Liver (tissue), 3 donors: ENCODE results near the gene EIF4B.

Experiments
- EGR1 ChIP-seq, 2 donors: IDR thresholded peaks; 2 replicates each; pipeline ENCODE4 v1.6.1; 2016 to 2018; ENCODE audit warnings: antibody characterized with exemption in 2 of 2, low read depth in 2 of 2
- HNF4G ChIP-seq: IDR thresholded peaks from 2 replicates; pipeline ENCODE4 v1.6.1; 2016; ENCODE audit warnings: antibody characterized with exemption
- JUND ChIP-seq, 2 donors: IDR thresholded peaks; 2 replicates each; pipeline ENCODE4 v1.6.1; 2016; ENCODE audit warnings: antibody characterized with exemption in 2 of 2
- RAD21 ChIP-seq, 2 donors: IDR thresholded peaks; 2 replicates each; pipeline ENCODE4 v1.6.1; 2016; ENCODE audit warnings: antibody characterized with exemption in 2 of 2, mild to moderate bottlenecking in 2 of 2
- REST ChIP-seq: IDR thresholded peaks from 2 replicates; pipeline ENCODE4 v1.6.1; 2016; ENCODE audit warnings: antibody characterized with exemption, mild to moderate bottlenecking
- SP1 ChIP-seq: IDR thresholded peaks from 2 replicates; pipeline ENCODE4 v1.6.1; 2018; ENCODE audit warnings: antibody characterized with exemption, mild to moderate bottlenecking
- TAF1 ChIP-seq: conservative IDR thresholded peaks from 2 replicates; pipeline ENCODE4 v1.6.1; 2016; ENCODE audit warnings: antibody characterized with exemption, mild to moderate bottlenecking
- YY1 ChIP-seq: IDR thresholded peaks from 2 replicates; pipeline ENCODE4 v1.6.1; 2016; ENCODE audit warnings: antibody characterized with exemption, mild to moderate bottlenecking
- TF ChIP-seq, protein P1 (sequence below): IDR thresholded peaks from 2 replicates; pipeline ENCODE4 v1.6.1; 2016; ENCODE audit warnings: antibody characterized with exemption
- TF ChIP-seq, protein P2 (sequence below): fragments of 150-350 bp; IDR thresholded peaks from 2 replicates; pipeline ENCODE4 v1.5.1; 2017; ENCODE audit warnings: improper control_type of control experiment, low read depth, low read length; ENCODE audit not compliant: missing input control
- TF ChIP-seq, protein P3 (sequence below): IDR thresholded peaks from 2 replicates; pipeline ENCODE4 v1.6.1; 2016; ENCODE audit warnings: antibody characterized with exemption
- TF ChIP-seq, protein P4 (sequence below): IDR thresholded peaks from 2 replicates; pipeline ENCODE4 v1.6.1; 2016; ENCODE audit warnings: antibody characterized with exemption
- donor health status: healthy.
- donor health status: healthy.

DNA sequence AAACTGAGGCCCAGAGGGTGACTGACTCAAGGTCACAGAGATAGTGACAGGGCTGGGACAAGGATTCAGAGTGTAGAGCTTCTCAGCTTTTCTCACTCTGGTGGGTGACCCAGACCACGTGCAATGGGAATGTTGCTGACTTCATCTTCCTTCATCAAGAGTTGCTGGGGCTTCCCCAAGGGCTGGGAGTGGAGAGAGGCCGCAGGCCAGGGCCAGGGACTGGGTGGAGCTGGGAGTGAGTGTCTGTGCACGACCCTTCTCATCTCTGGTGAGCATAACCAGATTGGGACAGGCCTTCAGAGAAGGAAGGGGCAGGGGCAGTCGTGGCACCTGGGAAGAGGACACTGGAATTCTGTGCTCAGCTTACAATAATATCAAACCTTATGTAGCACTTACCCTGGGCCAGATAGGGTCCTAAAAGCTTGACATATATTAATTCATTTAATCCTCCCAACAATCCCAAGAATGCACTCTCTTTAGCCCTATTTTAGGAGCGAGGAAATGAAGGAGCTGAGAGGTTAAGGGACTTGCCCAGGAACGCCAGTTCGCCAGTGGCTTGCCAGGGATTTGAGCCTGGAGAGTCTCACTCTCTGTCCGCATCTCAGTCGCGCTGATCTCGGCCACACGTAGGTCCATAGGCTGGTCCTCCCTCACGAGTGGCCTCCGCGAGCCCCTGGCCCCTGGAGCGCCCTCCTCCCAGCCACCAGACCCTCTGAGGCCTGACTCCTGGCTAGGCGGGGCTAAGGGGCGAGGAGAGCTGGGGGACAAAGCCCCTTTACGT is 41.5 kb upstream of the EIF4B start:
- TF ChIP-seq, protein P1, sequence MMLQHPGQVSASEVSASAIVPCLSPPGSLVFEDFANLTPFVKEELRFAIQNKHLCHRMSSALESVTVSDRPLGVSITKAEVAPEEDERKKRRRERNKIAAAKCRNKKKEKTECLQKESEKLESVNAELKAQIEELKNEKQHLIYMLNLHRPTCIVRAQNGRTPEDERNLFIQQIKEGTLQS: no peak
- TF ChIP-seq, protein P2, sequence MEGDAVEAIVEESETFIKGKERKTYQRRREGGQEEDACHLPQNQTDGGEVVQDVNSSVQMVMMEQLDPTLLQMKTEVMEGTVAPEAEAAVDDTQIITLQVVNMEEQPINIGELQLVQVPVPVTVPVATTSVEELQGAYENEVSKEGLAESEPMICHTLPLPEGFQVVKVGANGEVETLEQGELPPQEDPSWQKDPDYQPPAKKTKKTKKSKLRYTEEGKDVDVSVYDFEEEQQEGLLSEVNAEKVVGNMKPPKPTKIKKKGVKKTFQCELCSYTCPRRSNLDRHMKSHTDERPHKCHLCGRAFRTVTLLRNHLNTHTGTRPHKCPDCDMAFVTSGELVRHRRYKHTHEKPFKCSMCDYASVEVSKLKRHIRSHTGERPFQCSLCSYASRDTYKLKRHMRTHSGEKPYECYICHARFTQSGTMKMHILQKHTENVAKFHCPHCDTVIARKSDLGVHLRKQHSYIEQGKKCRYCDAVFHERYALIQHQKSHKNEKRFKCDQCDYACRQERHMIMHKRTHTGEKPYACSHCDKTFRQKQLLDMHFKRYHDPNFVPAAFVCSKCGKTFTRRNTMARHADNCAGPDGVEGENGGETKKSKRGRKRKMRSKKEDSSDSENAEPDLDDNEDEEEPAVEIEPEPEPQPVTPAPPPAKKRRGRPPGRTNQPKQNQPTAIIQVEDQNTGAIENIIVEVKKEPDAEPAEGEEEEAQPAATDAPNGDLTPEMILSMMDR: no peak
- no peak for TF ChIP-seq SP1
- TF ChIP-seq TAF1: no peak
- TF ChIP-seq EGR1 (IDR thresholded peaks at IDR 0.05; ENCODE audit: low read depth in 2 of 2): no peak
- TF ChIP-seq, protein P3, sequence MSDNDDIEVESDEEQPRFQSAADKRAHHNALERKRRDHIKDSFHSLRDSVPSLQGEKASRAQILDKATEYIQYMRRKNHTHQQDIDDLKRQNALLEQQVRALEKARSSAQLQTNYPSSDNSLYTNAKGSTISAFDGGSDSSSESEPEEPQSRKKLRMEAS: no peak
- TF ChIP-seq REST: no peak
- TF ChIP-seq RAD21 (IDR thresholded peaks at IDR 0.05): no peak
- TF ChIP-seq JUND (IDR thresholded peaks at IDR 0.05): no peak
- TF ChIP-seq, protein P4, sequence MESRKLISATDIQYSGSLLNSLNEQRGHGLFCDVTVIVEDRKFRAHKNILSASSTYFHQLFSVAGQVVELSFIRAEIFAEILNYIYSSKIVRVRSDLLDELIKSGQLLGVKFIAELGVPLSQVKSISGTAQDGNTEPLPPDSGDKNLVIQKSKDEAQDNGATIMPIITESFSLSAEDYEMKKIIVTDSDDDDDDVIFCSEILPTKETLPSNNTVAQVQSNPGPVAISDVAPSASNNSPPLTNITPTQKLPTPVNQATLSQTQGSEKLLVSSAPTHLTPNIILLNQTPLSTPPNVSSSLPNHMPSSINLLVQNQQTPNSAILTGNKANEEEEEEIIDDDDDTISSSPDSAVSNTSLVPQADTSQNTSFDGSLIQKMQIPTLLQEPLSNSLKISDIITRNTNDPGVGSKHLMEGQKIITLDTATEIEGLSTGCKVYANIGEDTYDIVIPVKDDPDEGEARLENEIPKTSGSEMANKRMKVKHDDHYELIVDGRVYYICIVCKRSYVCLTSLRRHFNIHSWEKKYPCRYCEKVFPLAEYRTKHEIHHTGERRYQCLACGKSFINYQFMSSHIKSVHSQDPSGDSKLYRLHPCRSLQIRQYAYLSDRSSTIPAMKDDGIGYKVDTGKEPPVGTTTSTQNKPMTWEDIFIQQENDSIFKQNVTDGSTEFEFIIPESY: no peak
- TF ChIP-seq YY1: no peak
- no peak for TF ChIP-seq HNF4G
